ENCODE data around the gene ANKS1B.

DNA sequence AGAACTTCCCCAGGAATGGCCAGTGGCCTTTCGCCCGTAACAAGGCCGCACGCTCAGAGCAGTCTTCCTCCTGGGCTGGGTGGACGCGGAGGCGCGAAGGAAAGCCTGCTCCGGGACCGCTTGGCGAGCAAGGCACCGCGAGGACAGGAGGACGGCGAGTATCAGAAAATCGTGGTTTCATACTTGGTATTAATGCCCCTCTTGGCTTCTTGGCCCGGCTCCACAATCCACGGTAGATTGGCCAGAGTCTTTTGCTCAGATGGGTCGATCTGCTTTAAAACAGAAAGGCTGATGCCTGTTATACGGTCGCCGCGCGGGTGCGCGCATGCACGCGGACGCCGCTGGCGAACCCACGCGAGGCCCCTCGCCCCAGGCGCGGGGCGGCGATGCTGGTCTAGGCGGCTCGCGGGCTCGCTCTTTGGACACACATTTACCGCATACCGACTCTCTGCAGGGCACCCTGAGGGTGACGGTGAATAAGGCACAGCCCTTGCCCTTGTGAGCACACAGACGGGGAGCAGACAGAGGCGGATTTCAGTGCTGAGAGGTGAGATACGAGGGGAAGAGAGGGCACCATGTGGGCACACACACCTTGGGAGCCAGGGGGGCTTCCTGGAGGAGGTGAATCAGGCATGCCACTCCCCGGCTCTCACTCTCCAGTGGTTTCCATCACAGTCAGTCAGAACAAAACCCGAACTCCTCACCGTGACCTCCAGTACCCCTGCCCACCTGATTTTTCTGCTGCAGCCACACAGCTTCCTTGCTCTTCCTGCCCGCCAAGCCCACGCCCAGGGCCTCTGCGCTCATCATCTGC lies 1239.0 kb downstream of the ANKS1B start:
- no peak for TF ChIP-seq YY1 (IDR thresholded peaks at IDR 0.05; ENCODE audit: insufficient read depth, insufficient read length)
- TF ChIP-seq ZNF274 (IDR thresholded peaks at IDR 0.05; ENCODE audit: low read depth, low read length) = no peak
